Ovary (tissue), 3 donors: ENCODE results near the gene KLHL17.

Source experiments
- CTCF ChIP-seq, 3 donors: fragments of 450-650 bp in 2 of 3; fragments of 200-600 bp in 1 of 3; IDR thresholded peaks; one replicate each; pipeline versions ENCODE4 v1.5.1 to v1.8.0; 2016 to 2022; ENCODE audit warnings: antibody characterized with exemption in 3 of 3, mild to moderate bottlenecking in 1 of 3
- POLR2A ChIP-seq: fragments of 450-650 bp; IDR thresholded peaks from one replicate; pipeline ENCODE4 v1.6.1; 2017; ENCODE audit warnings: antibody characterized with exemption, mild to moderate bottlenecking, moderate library complexity
- donor health status: DM: no; HTN: no; CAD: no.

GRCh38 chr1:945688-946556 is 14.5 kb upstream of the KLHL17 start:
- no peak for TF ChIP-seq POLR2A
- TF ChIP-seq CTCF (IDR thresholded peaks at IDR 0.05), result no peak
